NCI-H510A treated with DMSO at 0.1 percent for 48 hours (cell line): Measurements from ENCODE around the gene CDCP2.

Experiments used
- DNase-seq: peaks from one replicate; lab custom pipeline; 2025; lab: John Stamatoyannopoulos, UW

The CDCP2 gene

GRCh38 chr1:54136963-54137533 lies 15.8 kb downstream of the CDCP2 start:
- DNase-seq: no peak

- no peak for DNase-seq
Measured at GRCh38 chr1:54136269-54136896, 16.4 kb downstream of the CDCP2 start.

GRCh38 chr1:54135436-54136120 lies 17.2 kb downstream of the CDCP2 start:
- DNase-seq: no peak

- no peak for DNase-seq
Measured at GRCh38 chr1:54134295-54134694, 18.5 kb downstream of the CDCP2 start.

GRCh38 chr1:54132495-54132894 lies 20.3 kb downstream of the CDCP2 start:
- DNase-seq: no peak

- DNase-seq: no peak
Measured at GRCh38 chr1:54131419-54131818, 21.4 kb downstream of the CDCP2 start.

GRCh38 chr1:54129858-54130257 lies 22.9 kb downstream of the CDCP2 start:
- DNase-seq: no peak

GRCh38 chr1:54127594-54128300 lies 25.1 kb downstream of the CDCP2 start:
- DNase-seq: no peak

- DNase-seq: no peak
Measured at GRCh38 chr1:54126271-54126815, 26.5 kb downstream of the CDCP2 start.

- DNase-seq: peak; percentile 15
Measured at GRCh38 chr1:54125386-54126070, 27.3 kb downstream of the CDCP2 start.

- no peak for DNase-seq
Measured at GRCh38 chr1:54124906-54125305, 27.9 kb downstream of the CDCP2 start.

- peak; percentile 86 for DNase-seq
Measured at GRCh38 chr1:54124472-54124871, 28.3 kb downstream of the CDCP2 start.

GRCh38 chr1:54122992-54123391 lies 29.8 kb downstream of the CDCP2 start:
- DNase-seq: no peak

GRCh38 chr1:54122135-54122751 lies 30.6 kb downstream of the CDCP2 start:
- DNase-seq: no peak

- DNase-seq: peak; percentile 67
Measured at GRCh38 chr1:54121482-54122134, 31.2 kb downstream of the CDCP2 start.

- no peak for DNase-seq
Measured at GRCh38 chr1:54120698-54121481, 31.9 kb downstream of the CDCP2 start.

GRCh38 chr1:54120018-54120697 lies 32.6 kb downstream of the CDCP2 start:
- no peak for DNase-seq

- DNase-seq: no peak
Measured at GRCh38 chr1:54118704-54119103, 34.1 kb downstream of the CDCP2 start.

GRCh38 chr1:54117815-54118563 lies 34.8 kb downstream of the CDCP2 start:
- no peak for DNase-seq
